Choroid plexus epithelial cell (primary cell): ENCODE results near the gene C19orf38.

Experiments used
- DNase-seq: peaks from one replicate; pipeline ENCODE4 v3.0.0-alpha.2; 2010; ENCODE audit warnings: low read depth
- H3K4me3 ChIP-seq: 2 replicates; pipeline ENCODE4 v1.5.1; 2011; ENCODE audit warnings: low read depth, mild to moderate bottlenecking, control low read depth, low read length, moderate library complexity
- TF ChIP-seq, protein P1 (sequence below): conservative IDR thresholded peaks from 2 replicates; pipeline ENCODE4 v1.5.1; 2011; ENCODE audit warnings: low read depth, mild to moderate bottlenecking, control low read depth, inconsistent platforms, low read length, moderate library complexity

C19orf38 gene

DNA sequence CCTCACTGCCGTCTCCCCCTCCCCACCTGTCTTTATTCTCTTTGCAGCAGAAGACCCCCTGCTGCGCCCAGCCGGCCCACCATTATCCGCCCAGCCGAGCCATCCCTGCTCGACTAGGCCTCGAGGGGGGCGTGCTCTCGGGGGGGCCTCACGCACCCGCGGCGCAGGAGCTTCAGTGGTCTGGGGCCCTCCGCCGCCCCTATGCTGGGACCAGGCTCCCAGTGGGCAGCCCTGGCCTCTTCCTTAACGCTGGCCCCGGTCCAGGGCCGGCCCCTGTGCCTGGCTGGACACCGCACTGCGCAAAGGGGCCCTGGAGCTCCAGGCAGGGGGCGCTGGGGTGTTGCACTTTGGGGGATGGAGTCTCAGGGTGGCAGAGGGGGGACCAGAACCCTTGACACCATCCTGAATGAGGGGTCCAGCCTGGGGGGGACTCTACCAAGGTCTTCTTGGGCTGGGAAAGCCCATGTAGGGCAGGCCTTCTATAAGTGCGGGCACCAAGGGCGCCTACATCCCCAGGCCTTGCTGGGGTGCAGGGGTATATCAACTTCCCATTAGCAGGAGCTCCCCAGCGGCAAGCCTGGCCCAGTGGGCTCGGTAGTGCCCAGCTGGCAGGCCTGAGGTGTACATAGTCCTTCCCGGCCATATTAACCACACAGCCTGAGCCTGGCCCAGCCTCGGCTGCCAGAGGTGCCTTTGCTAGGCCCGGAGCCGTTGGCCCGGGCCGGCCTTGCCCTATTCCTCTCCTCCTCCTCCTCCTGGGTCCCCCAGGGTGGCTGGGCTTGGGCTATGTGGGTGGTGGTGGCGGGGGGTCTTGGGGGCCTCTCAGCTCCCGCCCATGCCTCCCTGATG, 17.1 kb upstream of the C19orf38 start:
- DNase-seq = no peak
- no peak overlapping the region for H3K4me3 ChIP-seq
- TF ChIP-seq, protein P1, sequence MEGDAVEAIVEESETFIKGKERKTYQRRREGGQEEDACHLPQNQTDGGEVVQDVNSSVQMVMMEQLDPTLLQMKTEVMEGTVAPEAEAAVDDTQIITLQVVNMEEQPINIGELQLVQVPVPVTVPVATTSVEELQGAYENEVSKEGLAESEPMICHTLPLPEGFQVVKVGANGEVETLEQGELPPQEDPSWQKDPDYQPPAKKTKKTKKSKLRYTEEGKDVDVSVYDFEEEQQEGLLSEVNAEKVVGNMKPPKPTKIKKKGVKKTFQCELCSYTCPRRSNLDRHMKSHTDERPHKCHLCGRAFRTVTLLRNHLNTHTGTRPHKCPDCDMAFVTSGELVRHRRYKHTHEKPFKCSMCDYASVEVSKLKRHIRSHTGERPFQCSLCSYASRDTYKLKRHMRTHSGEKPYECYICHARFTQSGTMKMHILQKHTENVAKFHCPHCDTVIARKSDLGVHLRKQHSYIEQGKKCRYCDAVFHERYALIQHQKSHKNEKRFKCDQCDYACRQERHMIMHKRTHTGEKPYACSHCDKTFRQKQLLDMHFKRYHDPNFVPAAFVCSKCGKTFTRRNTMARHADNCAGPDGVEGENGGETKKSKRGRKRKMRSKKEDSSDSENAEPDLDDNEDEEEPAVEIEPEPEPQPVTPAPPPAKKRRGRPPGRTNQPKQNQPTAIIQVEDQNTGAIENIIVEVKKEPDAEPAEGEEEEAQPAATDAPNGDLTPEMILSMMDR = no peak

DNA sequence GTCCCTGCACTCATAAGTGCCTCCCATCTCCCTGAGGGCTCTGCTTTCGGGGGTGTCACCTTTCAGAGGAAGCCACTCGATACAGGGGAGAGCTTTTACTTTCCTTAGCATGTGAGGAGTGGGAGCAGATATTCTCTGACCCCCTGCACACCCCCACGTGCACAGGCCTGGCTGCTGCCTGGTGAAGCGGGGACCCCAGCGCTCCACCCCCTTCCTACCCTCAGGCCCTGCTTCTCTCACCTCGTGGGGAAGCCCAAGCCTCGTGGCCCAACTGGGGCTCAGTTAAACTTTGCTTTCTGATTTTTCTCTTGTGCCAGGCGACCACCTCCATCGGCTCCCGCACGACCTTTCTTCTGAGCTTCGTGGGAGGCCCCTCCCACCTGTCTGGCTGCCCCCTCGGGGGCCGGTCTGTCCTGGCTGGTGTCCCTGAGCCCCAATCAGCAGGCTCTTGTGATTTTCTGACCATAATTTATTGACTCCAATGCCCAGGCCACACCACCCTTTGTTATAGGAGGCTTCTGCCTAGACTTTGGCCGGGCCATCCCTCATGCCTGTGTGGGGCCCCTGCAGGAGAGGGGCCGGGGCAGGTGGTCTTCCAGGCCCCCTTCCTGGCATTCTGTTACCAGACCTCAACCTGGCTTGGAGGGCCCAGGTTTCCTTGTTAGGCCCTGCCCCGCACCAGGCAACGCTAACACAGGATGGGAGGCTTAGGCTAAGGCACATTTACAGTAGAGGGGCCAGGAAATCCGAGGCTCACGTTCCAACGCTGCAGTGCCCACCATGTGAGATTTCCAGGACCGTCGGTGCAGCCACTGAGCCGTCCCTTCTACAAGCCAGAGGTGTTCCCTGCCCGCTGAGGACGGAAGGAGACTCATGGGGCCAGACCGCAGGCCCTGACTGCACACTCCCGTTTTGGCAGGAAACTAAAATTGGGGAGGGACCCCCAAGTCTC, 16.0 kb upstream of the C19orf38 start:
- no peak overlapping the region for H3K4me3 ChIP-seq
- TF ChIP-seq, protein P1 = no peak
- no peak for DNase-seq

GRCh38 chr19:10832939-10833296, 15.3 kb upstream of the C19orf38 start:
- TF ChIP-seq, protein P1 = no peak
- H3K4me3 ChIP-seq = no peak overlapping the region
- no peak for DNase-seq

GRCh38 chr19:10835089-10835753, 13.0 kb upstream of the C19orf38 start:
- peak overlapping the region; percentile 58 for H3K4me3 ChIP-seq
- DNase-seq = no peak
- TF ChIP-seq, protein P1 = no peak

- TF ChIP-seq, protein P1 = peak; percentile 30
- peak; percentile 100 for DNase-seq
- peak within 1 kb of the TSS; percentile 82 for H3K4me3 ChIP-seq
Measured at GRCh38 chr19:10835754-10836478, 12.3 kb upstream of the C19orf38 start, which contains the start of gene TMED1. TSS of gene TMED1 (minus strand) at chr19:10836212. CDS start at chr19:10836191, 21 bp downstream.
